HG03521 (cell line): ENCODE results near the gene NASP.

Experiments used
- ATAC-seq: cut with Tn5 transposase; IDR thresholded peaks from one replicate; pipeline ENCODE4 v1.9.1; 2021; ENCODE audit warnings: mild to moderate bottlenecking, moderate library complexity; ENCODE audit not compliant: unreplicated experiment

NASP gene, protein sequence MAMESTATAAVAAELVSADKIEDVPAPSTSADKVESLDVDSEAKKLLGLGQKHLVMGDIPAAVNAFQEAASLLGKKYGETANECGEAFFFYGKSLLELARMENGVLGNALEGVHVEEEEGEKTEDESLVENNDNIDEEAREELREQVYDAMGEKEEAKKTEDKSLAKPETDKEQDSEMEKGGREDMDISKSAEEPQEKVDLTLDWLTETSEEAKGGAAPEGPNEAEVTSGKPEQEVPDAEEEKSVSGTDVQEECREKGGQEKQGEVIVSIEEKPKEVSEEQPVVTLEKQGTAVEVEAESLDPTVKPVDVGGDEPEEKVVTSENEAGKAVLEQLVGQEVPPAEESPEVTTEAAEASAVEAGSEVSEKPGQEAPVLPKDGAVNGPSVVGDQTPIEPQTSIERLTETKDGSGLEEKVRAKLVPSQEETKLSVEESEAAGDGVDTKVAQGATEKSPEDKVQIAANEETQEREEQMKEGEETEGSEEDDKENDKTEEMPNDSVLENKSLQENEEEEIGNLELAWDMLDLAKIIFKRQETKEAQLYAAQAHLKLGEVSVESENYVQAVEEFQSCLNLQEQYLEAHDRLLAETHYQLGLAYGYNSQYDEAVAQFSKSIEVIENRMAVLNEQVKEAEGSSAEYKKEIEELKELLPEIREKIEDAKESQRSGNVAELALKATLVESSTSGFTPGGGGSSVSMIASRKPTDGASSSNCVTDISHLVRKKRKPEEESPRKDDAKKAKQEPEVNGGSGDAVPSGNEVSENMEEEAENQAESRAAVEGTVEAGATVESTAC

DNA sequence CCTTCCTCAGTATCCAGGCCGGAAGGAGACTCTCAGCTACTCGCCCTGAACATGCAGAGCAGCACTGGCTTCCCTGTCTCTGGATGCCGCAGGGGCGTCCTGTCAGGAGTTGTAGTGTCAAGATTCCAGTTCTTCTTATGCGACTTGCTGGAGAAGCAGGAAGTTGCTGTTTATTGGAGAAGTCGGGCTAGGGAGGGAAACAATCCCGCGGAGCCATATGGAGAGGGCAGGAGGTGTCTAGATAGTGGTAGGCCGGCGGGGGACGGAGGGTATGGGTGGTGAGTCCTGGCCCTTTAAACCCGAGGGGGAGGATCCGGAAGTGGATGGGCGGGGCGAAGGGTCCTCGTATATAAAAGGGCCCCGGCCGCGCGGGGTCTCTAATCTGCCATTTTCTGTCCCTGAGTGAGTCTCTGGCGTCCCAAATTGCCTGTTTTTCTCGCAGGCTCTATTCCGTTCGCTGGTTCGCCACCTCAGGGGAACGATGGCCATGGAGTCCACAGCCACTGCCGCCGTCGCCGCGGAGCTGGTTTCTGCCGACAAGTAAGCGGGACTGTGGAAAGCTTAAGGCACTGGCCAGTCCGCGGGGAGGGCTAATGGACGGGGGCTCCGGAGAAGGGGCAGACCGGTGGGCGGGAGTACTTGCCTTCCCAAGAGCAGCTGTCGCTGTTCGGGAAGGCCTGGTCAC lies at the start of gene NASP:
TSS of gene NASP (plus strand) at position 376 of the 685 bp plus-strand sequence. CDS start at position 482, 106 bp downstream.
- ATAC-seq: peak; percentile 44

DNA sequence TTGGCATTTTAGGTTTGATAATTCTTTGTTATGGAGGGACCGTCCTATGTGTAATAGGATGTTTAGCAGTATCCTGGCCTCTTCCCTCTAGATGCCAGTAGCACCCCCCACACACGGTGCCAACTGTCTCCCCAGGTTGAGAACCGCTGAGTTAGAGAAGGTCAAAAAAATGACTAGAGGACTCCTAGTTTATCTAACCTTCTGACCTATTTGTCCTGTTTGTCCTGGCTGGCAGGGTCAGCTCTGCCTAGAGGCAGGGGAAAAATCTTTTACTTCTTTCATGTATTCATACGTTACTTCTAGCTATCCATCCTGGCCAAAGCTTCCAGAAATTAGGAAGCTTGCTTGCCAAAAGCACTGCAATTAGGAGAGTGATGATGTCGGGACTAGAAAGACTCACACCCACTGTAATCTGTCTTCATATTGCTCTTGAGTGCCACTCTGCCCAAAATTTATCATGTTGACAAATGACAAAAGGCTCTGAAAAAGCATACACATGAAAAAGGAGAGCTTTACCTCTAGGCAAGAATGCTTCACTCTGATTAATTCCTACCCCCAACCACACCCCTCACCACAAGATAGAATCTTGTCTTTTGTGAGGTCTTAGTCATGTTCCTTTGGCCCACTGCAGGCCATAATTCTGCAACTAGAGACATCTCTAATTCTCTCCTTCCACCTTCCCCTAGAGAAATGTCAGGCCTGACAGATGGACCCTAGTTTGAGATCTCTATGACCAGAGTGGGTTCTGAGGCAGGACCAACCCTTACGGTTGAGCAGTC lies 47.7 kb upstream of the NASP start:
- ATAC-seq: no peak

DNA sequence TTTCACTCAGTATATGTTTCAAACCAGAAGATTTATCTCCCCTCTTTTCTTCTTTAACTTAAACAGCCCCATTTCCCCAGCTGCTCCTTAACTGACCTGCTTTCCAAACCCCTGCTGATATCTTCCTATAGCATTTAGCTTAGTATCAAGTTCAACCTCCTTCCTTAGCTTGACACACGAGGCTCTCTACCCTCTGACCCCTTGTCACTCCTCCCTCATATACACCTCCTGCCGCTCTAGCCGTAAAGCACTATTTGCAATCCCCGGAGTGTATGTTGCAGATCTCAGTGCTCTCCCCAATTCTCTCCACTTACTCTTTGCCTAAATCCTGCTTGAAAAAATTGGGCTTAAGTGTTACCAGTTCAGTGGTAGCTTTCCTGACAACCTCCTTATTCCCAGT lies 47.0 kb upstream of the NASP start:
- no peak for ATAC-seq

- ATAC-seq: no peak
Measured at GRCh38 chr1:45541193-45541592, 42.6 kb upstream of the NASP start.

DNA sequence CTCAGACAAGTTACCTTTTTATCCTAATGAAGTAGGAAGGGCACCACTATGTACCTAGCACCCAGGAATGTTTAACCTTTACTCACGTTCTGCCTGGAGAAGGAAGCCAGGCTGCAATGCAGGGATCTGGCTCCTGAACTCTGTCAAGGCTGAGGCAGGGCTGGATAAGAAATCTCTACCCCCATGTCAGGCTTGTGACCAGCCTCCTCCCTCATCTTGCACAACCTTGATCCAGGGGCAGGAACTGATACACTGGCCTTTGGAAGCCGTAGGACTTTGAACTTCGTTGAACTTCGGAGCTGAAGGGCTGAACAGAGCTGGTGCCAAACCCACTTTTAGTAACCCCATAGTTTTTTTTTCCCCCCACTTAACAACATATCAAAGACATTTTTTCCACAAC lies 41.2 kb upstream of the NASP start:
- no peak for ATAC-seq

- ATAC-seq: no peak
Measured at GRCh38 chr1:45543581-45544417, 40.0 kb upstream of the NASP start.

DNA sequence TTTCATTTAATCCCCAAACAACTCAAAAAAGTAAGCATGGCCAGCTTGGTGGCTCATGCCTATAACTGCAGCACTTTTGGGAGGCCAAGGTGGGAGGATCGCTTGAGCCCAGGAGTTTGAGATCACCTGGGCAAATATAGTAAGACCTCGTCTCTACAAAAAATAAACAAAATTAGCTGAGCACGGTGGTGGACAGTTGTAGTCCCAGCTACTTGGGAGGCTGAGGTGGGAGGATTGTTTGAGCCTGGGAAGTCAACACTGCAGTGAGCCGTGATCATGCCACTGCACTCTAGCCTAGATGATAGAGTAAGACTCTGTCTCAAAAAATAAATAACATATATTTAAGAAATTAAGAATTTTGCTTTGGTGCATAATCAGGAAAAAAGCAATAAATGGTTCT lies 39.3 kb upstream of the NASP start:
- no peak for ATAC-seq

DNA sequence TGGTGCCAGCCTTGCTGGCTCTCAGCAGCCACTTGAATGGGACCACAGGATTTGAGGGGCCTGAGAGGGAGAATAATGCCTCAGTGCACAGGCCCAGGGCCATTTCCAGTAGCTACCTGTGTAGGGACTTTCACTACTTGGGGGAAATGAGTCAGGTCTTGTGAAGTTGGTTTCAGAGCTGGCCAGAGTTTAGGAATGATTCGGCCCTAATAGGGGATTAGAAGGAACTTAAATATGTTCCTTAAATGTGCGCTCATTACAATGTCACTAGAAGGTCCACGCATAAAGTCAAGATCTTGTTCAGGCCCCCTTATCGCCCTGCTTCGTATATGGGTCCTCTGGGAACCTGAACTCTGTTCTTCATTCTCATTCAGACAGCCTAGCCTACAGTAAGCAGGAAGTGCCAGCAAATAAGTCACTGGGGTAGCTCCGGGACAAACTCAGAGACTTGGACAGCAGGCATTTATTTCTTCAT lies 38.8 kb upstream of the NASP start:
- no peak for ATAC-seq

- ATAC-seq: no peak
Measured at GRCh38 chr1:45545553-45546310, 38.1 kb upstream of the NASP start.

GRCh38 chr1:45550401-45551351 lies 33.2 kb upstream of the NASP start, which contains the start of gene AKR1A1:
Gene AKR1A1, plus strand, starts transcription at chr1:45550826. Its CDS starts 10,969 bp downstream, at chr1:45561795.
- peak; percentile 87 for ATAC-seq

DNA sequence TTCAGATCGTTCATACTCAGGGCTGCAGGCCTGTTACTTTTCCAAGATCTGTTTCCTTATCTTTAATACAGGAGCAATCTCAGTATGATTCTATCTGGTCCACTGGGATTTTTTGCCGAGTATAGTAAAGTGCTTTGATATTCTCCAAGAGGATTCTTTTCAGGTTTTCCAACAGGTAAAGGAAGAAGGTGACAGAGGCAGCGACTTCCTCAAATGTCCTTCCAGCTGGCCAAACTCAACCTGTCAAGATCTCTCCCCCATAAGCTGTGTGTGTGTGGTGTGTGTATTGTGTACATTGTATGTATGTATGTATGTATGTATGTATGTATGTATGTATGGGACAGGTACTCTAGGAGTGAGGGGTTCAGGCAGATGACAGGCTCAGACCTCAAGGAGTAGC lies 32.2 kb upstream of the NASP start:
- ATAC-seq: no peak

DNA sequence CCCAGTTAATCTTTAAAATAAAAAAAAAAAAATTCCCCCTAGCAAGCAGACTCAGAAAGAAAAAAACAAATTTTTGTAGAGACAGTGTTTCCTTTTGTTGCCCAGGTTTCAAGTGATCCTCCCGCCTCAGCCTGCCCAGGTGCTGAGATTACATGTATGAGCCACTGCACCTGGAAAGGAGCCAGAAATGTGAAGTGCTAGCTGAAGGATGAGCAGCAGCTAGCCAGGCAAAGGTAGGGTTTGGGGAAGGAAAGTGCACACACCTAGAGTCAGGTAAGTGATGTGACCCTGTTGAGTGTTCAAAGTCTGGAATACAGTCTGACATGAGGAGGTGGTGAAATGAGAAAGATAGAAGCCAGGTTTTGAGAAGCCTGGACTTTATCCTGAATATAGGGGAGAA lies 31.5 kb upstream of the NASP start:
- no peak for ATAC-seq

GRCh38 chr1:45554198-45554597 lies 29.6 kb upstream of the NASP start:
- no peak for ATAC-seq

GRCh38 chr1:45557422-45557944 lies 26.4 kb upstream of the NASP start:
- ATAC-seq: no peak

DNA sequence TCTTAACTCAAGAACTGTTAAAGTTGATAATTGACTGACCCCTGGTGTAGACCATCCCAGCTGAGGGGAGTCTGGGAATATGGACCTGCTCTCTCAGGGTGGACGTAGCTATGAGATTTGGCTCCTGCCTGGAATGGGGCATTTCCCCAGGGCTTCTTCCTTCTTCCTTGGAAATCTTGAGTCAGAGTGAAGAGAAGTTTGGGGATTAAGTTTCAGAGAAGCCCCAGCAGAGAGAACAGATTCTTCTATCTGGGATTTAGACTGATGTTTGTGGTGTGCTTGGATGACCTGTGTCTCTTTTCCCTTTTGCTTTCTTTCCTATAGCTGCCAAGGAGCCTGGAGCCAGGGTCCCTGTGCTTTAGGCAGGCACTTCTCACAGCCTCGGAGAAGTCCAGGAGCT lies 20.0 kb upstream of the NASP start:
- no peak for ATAC-seq

GRCh38 chr1:45566722-45567121 lies 17.1 kb upstream of the NASP start:
- ATAC-seq: no peak

- ATAC-seq: no peak
Measured at GRCh38 chr1:45567911-45568310, 15.9 kb upstream of the NASP start.

GRCh38 chr1:45568421-45568820 lies 15.4 kb upstream of the NASP start:
- no peak for ATAC-seq
